ENCODE measurements around the gene GPC5.

DNA sequence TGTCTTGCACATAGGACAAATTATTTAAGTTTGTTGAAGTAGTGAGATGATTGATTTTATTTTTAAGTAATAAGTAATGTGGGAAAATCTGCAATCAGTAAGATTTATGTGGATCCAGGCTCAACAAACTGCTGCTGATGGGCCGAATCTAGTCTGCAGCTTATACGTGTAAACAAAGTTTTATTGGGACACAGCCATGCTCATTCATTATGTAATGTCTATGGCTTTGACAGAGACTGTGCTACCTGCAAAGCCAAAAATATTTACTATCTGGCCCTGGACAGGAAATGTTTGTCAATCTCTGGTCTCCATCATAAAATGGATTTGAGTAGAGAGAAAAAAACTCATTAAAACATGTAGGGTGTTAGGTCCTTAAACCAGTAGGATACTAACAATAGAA is 728.0 kb downstream of the GPC5 start:
- TF ChIP-seq, protein P1, sequence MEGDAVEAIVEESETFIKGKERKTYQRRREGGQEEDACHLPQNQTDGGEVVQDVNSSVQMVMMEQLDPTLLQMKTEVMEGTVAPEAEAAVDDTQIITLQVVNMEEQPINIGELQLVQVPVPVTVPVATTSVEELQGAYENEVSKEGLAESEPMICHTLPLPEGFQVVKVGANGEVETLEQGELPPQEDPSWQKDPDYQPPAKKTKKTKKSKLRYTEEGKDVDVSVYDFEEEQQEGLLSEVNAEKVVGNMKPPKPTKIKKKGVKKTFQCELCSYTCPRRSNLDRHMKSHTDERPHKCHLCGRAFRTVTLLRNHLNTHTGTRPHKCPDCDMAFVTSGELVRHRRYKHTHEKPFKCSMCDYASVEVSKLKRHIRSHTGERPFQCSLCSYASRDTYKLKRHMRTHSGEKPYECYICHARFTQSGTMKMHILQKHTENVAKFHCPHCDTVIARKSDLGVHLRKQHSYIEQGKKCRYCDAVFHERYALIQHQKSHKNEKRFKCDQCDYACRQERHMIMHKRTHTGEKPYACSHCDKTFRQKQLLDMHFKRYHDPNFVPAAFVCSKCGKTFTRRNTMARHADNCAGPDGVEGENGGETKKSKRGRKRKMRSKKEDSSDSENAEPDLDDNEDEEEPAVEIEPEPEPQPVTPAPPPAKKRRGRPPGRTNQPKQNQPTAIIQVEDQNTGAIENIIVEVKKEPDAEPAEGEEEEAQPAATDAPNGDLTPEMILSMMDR (IDR thresholded peaks at IDR 0.05): no peak
- TF ChIP-seq POLR2AphosphoS5 (IDR thresholded peaks at IDR 0.05) (no peak), POLR2A (IDR thresholded peaks at IDR 0.05) (no peak)
